GM06990 (cell line): Measurements from ENCODE around the gene COL8A1.

ENCODE experiments used
- DNase-seq: peaks from one replicate; pipeline ENCODE4 v3.0.0-alpha.2; 2011; ENCODE audit not compliant: insufficient read length; ENCODE audit errors: extremely low read depth
- H3K27me3 ChIP-seq: replicated peaks from 2 replicates; pipeline ENCODE4 v1.6.0; 2011; ENCODE audit warnings: low read length; ENCODE audit not compliant: control insufficient read depth, insufficient read depth
- H3K36me3 ChIP-seq: 2 replicates; pipeline ENCODE4 v1.5.1; 2011; ENCODE audit warnings: low read length; ENCODE audit not compliant: control insufficient read depth, insufficient read depth
- H3K4me3 ChIP-seq: replicated peaks from 2 replicates; pipeline ENCODE4 v1.5.1; 2011; ENCODE audit warnings: low read depth, mild to moderate bottlenecking, control low read depth, low read length
- TF ChIP-seq, protein P1 (sequence below): IDR thresholded peaks from 2 replicates; pipeline ENCODE4 v1.5.1; 2011; ENCODE audit warnings: low read length, control low read depth, mild to moderate bottlenecking, inconsistent platforms; ENCODE audit not compliant: insufficient read depth, poor library complexity, severe bottlenecking

COL8A1 gene

DNA sequence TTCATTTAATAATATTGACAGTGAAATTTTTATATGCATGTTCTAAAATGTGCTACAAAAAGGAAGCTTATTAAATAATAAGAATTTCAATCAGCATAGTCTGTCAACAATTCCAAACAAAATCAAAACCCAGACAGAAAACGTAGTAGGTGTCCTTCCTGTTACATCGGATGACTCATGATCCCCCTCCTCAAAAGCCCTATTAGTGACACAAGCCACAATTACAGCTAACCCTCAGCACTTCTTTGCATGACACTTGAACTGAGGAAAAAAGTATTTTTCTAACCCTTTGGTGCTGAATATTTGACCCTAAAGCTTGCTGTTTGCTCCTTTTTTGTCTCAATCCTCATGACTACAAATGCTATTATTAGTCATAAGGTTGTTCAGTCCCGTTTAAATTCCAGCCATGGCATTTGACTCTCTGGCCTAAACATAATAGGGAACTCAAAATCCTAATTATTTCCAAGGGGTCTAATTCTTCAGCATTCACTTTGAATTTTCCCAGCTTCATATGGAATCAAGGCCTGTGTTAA, 78.1 kb downstream of the COL8A1 start:
- TF ChIP-seq, protein P1, sequence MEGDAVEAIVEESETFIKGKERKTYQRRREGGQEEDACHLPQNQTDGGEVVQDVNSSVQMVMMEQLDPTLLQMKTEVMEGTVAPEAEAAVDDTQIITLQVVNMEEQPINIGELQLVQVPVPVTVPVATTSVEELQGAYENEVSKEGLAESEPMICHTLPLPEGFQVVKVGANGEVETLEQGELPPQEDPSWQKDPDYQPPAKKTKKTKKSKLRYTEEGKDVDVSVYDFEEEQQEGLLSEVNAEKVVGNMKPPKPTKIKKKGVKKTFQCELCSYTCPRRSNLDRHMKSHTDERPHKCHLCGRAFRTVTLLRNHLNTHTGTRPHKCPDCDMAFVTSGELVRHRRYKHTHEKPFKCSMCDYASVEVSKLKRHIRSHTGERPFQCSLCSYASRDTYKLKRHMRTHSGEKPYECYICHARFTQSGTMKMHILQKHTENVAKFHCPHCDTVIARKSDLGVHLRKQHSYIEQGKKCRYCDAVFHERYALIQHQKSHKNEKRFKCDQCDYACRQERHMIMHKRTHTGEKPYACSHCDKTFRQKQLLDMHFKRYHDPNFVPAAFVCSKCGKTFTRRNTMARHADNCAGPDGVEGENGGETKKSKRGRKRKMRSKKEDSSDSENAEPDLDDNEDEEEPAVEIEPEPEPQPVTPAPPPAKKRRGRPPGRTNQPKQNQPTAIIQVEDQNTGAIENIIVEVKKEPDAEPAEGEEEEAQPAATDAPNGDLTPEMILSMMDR, result no peak
- Histone ChIP-seq H3K4me3 (no peak overlapping the region), H3K27me3 (no peaks in the 10 kb centered on the region), H3K36me3 (no peaks in the 10 kb centered on the region)
- DNase-seq, result no peak

DNA sequence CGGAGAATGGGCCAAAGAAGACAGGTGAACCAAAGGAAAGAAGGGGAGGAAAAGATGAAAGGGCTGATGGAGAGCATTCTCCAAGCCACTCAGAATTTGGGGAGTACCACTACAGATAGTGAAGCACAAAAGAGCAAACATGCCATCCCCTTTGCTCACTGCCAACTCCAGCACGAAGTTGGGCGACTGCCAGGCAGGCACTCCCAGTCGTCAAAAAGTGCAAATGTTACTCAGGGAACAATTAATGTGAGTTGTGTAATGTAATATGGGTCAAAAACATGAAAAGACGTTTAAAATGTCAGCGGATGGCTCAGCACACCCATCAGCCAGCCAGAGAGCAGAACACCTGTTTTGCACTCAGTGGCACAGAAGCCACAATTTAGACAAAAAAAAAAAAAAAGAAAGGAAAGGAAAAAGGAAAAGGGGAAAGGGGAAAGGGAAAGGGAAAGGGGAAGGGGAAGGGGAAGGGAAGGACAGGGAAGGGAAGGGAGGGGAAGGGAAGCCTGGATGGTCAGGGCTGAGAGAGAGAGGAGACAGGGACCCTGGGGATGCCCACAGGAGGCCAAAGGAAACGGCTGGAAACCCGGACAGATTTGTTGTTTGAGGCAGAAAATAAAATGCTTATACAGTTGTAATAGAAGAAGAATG, 82.7 kb downstream of the COL8A1 start:
- TF ChIP-seq, protein P1, result no peak
- no peak for DNase-seq
- H3K27me3 ChIP-seq, result no peaks in the 10 kb centered on the region
- H3K4me3 ChIP-seq, result no peak overlapping the region
- H3K36me3 ChIP-seq, result no peaks in the 10 kb centered on the region

DNA sequence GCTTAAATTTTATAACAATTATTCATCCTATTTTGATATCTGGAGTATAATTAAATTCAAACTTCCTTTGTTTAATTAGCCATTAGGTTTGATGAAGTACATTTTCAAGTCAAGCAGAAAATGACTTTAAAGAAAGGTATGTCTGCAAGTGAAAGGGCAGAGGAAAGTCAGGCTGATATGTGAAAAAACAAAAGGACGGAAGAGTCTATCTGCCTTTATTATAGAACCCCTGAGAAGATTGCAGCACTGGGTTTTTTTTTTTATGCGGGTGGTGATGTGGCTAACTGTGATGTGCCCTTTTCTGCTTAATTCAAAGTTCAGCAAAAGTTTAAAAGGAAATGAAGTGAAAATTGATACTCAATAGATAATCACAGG, 83.2 kb downstream of the COL8A1 start:
- H3K4me3 ChIP-seq, result no peak overlapping the region
- TF ChIP-seq, protein P1, result no peak

DNA sequence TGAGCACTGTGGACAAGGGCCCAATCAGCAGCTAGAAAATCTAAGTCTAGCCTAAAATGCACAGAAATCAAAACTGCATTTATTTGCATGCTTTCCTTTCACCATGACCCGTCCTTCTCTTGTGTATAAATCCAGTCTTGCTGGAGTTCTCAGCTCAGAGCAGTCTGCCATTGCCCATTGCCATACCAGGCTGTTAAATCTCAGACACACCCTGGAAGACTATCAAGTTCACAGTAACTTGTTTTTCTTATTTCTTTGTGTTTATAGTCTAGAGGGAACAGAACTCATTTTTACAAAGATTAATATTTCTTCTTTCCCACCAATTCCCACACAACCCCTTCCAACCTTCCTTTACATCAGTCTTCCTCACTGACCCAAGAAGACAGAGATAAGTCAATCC, 85.9 kb downstream of the COL8A1 start:
- DNase-seq, result no peak
- TF ChIP-seq, protein P1, result no peak
- H3K36me3 ChIP-seq, result no peaks in the 10 kb centered on the region
- no peaks in the 10 kb centered on the region for H3K27me3 ChIP-seq
- H3K4me3 ChIP-seq, result no peak overlapping the region

More for the DNA sequence above, 83.2 kb downstream of the COL8A1 start:
- Histone ChIP-seq H3K27me3 (no peaks in the 10 kb centered on the region), H3K36me3 (no peaks in the 10 kb centered on the region)
- no peak for DNase-seq

DNA sequence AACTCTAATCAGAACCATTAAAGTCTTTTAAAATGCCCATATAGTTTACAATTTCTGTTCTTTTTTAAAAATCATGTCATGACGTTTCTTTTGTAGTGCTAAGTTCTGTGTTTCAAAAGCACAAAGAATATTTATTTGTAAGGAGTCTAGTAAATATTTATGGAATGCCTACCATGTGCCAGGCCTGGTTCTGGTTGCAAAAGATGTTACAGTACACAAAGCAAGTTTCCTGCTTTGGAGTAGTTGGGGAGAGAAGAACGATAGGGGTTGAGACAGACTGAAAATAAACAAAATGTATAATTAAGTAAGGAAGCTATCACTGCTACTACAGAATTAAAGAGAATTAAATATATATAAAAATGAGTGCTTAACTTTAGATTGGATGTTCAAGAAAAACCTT, 92.5 kb downstream of the COL8A1 start:
- H3K36me3 ChIP-seq, result no peaks in the 10 kb centered on the region
- no peak for DNase-seq
- TF ChIP-seq, protein P1, result no peak
- no peak overlapping the region for H3K4me3 ChIP-seq
- no peaks in the 10 kb centered on the region for H3K27me3 ChIP-seq
